ENCODE results near the gene SLC27A2.

DNA sequence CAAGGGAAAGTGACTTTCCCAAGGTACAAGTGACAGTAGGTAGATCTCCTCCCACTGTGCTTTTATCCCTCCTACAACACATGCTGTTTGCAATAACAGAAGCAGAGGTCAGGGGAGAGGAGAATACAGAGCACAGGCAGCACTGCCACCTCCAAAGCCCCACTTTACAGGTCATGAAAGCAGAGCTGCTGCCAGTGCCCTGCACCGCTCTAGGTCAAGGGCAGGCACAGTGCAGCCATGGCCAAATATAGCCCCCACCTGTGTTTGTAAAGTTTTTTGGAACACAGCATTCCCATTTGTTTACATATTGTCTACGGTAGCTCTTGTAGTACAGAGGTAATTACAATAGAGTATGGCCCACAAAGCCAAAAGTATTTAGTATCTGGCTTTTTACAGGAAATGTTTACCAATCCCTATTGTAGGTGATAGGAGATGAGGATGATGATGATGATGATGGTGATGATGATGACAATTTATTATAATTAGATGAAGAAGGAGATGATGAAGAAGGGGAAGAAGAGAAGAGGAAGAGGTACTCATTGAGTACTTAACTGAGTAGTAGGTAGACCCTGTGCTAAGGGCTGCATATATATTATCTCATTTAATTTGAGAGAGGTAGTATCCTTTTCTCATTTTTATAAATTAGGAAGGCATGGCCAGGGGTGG lies 63.1 kb downstream of the SLC27A2 start:
- TF ChIP-seq, protein P1, sequence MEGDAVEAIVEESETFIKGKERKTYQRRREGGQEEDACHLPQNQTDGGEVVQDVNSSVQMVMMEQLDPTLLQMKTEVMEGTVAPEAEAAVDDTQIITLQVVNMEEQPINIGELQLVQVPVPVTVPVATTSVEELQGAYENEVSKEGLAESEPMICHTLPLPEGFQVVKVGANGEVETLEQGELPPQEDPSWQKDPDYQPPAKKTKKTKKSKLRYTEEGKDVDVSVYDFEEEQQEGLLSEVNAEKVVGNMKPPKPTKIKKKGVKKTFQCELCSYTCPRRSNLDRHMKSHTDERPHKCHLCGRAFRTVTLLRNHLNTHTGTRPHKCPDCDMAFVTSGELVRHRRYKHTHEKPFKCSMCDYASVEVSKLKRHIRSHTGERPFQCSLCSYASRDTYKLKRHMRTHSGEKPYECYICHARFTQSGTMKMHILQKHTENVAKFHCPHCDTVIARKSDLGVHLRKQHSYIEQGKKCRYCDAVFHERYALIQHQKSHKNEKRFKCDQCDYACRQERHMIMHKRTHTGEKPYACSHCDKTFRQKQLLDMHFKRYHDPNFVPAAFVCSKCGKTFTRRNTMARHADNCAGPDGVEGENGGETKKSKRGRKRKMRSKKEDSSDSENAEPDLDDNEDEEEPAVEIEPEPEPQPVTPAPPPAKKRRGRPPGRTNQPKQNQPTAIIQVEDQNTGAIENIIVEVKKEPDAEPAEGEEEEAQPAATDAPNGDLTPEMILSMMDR (conservative IDR thresholded peaks at IDR 0.05; ENCODE audit: low read length) = no peak
- no peak for TF ChIP-seq EZH2phosphoT487 (IDR thresholded peaks at IDR 0.05; ENCODE audit: borderline replicate concordance, low read depth, low read length)
